GM21619 (cell line): ENCODE measurements around the gene KIFC3.
"Not testable (repeated sequence)": the region's sequence is repeated elsewhere in the genome, so short reads cannot be mapped to it uniquely, and the experiment has no call there.

ENCODE experiments used
- ATAC-seq: cut with Tn5 transposase; IDR thresholded peaks from one replicate; pipeline ENCODE4 v1.9.1; 2021; ENCODE audit not compliant: unreplicated experiment

KIFC3 gene

GRCh38 chr16:57724531-57724930, 77.8 kb downstream of the KIFC3 start:
- ATAC-seq, result no peak

- ATAC-seq, result no peak
Measured at GRCh38 chr16:57723170-57723569, 79.1 kb downstream of the KIFC3 start.

- no peak for ATAC-seq
Measured at GRCh38 chr16:57722651-57723050, 79.6 kb downstream of the KIFC3 start.

- no peak for ATAC-seq
Measured at GRCh38 chr16:57722210-57722499, 80.1 kb downstream of the KIFC3 start.

- ATAC-seq, result no peak
Measured at GRCh38 chr16:57721356-57722209, 80.7 kb downstream of the KIFC3 start.

- ATAC-seq, result no peak
Measured at GRCh38 chr16:57720142-57720575, 82.1 kb downstream of the KIFC3 start.

- ATAC-seq, result no peak
Measured at GRCh38 chr16:57714047-57714446, 88.2 kb downstream of the KIFC3 start.

- ATAC-seq, result no peak
Measured at GRCh38 chr16:57713596-57713995, 88.7 kb downstream of the KIFC3 start.

GRCh38 chr16:57712569-57712968, 89.7 kb downstream of the KIFC3 start:
- ATAC-seq, result not testable (repeated sequence)

GRCh38 chr16:57711993-57712392, 90.3 kb downstream of the KIFC3 start:
- no peak for ATAC-seq

GRCh38 chr16:57711346-57711745, 90.9 kb downstream of the KIFC3 start:
- ATAC-seq, result no peak

GRCh38 chr16:57709663-57710062, 92.6 kb downstream of the KIFC3 start:
- ATAC-seq, result no peak
